Stimulated activated naive B cell treated with anti-CD40 and anti-IgM and Interleukin-4, amounts not matched to agents 10 μg/mL and 1 μg/mL and 100 μg/mL, for 72 hours (primary cell): ENCODE measurements around the gene RBMS3.
A peak's percentile ranks its signal among the peaks of the same experiment; 100 is the strongest.

ENCODE experiments used
- ATAC-seq, 2 donors: fragments of 150-1000 bp; cut with Tn5 transposase; replicated peaks; 2 replicates each; pipeline ENCODE4 v1.10.0; 2021; ENCODE audit warnings: moderate library complexity in 1 of 2
- DNase-seq: peaks from one replicate; pipeline ENCODE4 v3.0.0; 2021
- H3K27ac Mint-ChIP-seq: one replicate; pipeline ENCODE4 v1.8.0; 2022; ENCODE audit warnings: mild to moderate bottlenecking, mixed read lengths
- H3K27me3 Mint-ChIP-seq, 2 donors: one replicate each; pipeline ENCODE4 v1.8.0; 2022; ENCODE audit warnings: mixed read lengths in 2 of 2
- H3K36me3 Mint-ChIP-seq, 2 donors: one replicate each; pipeline ENCODE4 v1.8.0; 2022; ENCODE audit warnings: mixed read lengths in 2 of 2, mild to moderate bottlenecking in 1 of 2
- H3K4me1 Mint-ChIP-seq, 2 donors: one replicate each; pipeline ENCODE4 v1.8.0; 2022; ENCODE audit warnings: mixed read lengths in 2 of 2, mild to moderate bottlenecking in 1 of 2
- H3K4me3 Mint-ChIP-seq, 2 donors: one replicate each; pipeline ENCODE4 v1.8.0; 2022; ENCODE audit warnings: mild to moderate bottlenecking in 2 of 2, mixed read lengths in 2 of 2, moderate library complexity in 1 of 2
- H3K9me3 Mint-ChIP-seq, 2 donors: one replicate each; pipeline ENCODE4 v1.8.0; 2022; ENCODE audit warnings: mixed read lengths in 2 of 2, mild to moderate bottlenecking in 1 of 2

RBMS3 gene

DNA sequence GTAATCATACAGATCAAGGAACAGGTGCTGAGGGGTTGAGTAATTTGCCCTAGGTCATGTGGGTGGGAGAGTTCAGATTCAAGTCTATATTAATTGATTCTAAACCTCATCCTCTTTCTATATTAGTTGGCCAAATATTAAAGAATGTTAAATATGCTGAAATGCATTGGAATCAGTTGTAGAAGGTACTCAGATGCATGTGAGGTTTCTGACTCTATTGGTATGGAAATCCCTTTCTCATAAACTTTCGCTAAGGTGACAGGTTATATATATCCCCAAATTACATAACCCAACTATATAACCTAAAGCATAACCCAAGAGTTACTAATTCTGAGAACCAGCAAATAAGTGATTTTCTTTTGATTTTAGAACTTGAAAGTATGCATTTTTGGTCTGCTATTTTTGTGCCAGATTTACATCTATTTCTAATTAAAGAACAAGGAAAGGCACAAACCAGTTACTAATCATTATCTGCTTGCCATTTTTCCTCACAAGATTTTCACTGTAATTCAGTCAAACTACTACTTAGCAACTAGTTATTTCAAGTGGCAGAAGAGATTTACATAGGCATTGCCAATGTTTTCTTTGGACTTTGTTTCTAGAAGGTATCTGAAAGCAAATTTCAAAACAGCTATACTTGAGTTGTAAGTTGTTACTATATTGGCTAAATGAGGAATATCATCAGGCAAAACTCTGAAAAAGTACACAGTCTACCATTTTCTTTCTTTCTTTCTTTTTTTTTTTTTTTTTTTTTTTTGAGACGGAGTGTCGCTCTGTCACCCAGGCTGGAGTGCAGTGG, 201.3 kb downstream of the RBMS3 start:
- no peaks in the 10 kb centered on the region for H3K4me1 Mint-ChIP-seq
- no peaks in the 10 kb centered on the region for H3K27me3 Mint-ChIP-seq
- H3K36me3 Mint-ChIP-seq, result no peaks in the 10 kb centered on the region
- no peak overlapping the region for H3K27ac Mint-ChIP-seq
- H3K9me3 Mint-ChIP-seq, result no peaks in the 10 kb centered on the region
- peak in 1 of 2 donors; percentile 20 for ATAC-seq
- H3K4me3 Mint-ChIP-seq, result no peak overlapping the region
- no peak for DNase-seq

DNA sequence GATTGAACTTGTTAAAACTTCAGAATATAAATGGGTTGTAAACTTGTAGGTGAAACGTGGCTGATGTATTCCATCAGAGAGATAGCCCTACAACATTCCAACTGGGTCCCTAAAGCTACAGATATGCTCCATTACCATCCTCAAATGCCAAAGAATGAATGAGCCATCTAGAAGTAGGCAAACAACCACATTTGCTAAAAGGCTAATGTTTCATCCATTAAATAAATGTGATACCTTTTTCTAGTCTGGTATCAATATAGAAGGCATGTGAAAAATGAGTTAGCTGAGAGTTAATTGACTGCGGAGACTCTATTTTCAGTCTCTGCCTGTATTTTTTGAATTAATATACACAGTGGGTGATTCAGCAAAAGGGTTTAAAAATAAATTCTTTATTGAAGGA, 203.8 kb downstream of the RBMS3 start:
- no peak for DNase-seq
- Mint-ChIP-seq H3K4me1 (no peaks in the 10 kb centered on the region), H3K36me3 (no peaks in the 10 kb centered on the region), H3K27ac (no peak overlapping the region), H3K4me3 (no peak overlapping the region), H3K27me3 (no peaks in the 10 kb centered on the region), H3K9me3 (peaks cover 0 to 4% of the 10 kb centered on the region in 2 donors)
- ATAC-seq, result no peak

DNA sequence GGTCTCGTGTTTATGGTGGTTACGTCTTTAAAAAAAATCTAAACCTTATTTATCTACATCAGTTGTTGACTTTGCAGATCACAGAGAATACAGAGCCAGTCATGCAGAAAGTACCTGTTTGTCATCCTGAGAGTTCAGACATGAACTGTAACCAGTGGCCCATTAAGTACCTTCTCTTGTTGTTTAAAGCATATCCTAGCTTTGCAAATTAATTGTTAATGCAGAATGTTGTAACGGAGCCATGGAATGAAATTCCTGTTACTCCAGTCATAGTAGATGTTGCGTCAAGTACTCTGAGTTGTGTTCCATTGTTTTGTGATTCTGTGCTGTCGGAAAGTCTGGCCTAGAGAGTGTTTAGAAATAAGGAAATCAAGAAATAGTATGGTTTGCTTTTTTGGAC, 205.2 kb downstream of the RBMS3 start:
- no peak overlapping the region for H3K27ac Mint-ChIP-seq
- no peaks in the 10 kb centered on the region for H3K36me3 Mint-ChIP-seq
- no peak for ATAC-seq
- H3K4me3 Mint-ChIP-seq, result no peak overlapping the region
- H3K9me3 Mint-ChIP-seq, result peaks cover 0 to 7% of the 10 kb centered on the region in 2 donors
- no peaks in the 10 kb centered on the region for H3K27me3 Mint-ChIP-seq
- DNase-seq, result no peak
- H3K4me1 Mint-ChIP-seq, result no peaks in the 10 kb centered on the region

DNA sequence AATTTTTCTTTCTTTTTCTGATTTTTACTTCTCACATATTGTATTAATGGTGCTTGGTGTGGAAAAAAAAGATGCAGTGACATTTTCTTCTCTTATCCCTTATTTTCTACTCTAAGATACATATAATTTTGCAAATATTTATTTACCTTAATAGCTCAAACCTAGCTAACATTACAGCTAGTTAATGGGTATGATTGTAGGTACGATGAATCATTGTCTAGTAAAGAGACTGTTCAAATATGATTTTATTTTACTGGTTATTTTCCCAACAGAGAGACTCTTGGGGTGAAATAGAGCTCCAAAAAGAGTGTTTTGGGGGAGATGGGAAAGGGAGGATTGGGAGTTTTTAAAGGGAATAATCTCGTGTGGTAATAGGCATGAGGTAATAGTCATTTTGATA, 206.0 kb downstream of the RBMS3 start:
- H3K27ac Mint-ChIP-seq, result no peak overlapping the region
- ATAC-seq, result no peak
- H3K4me3 Mint-ChIP-seq, result no peak overlapping the region

DNA sequence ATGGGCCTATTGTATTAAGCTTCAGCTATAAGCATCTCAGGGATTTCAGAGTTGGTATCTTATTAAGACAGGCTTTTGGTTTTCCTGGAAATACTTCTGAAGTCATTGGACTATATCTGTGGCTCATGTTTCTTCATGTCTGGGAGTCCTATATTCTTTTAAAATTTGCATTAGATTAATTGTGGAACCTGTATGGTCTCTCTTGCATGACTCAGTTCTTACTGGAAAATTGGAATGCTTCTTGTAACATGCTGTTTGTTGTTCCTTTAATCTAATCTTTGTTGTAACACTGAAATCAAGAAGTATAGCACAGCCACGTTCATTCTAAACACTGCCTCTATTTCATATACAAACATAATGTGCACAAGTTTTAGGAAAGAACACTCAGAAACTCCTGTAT, 208.1 kb downstream of the RBMS3 start:
- no peak overlapping the region for H3K4me3 Mint-ChIP-seq
- H3K4me1 Mint-ChIP-seq, result no peaks in the 10 kb centered on the region
- H3K27ac Mint-ChIP-seq, result no peak overlapping the region
- DNase-seq (no peak), ATAC-seq (no peak)
- H3K27me3 Mint-ChIP-seq, result no peaks in the 10 kb centered on the region
- H3K36me3 Mint-ChIP-seq, result no peaks in the 10 kb centered on the region
- H3K9me3 Mint-ChIP-seq, result peaks cover 4 to 11% of the 10 kb centered on the region in 2 donors

More for the DNA sequence above, 206.0 kb downstream of the RBMS3 start:
- DNase-seq, result no peak
- Mint-ChIP-seq H3K9me3 (peaks cover 2 to 11% of the 10 kb centered on the region in 2 donors), H3K36me3 (no peaks in the 10 kb centered on the region), H3K27me3 (no peaks in the 10 kb centered on the region), H3K4me1 (no peaks in the 10 kb centered on the region)

DNA sequence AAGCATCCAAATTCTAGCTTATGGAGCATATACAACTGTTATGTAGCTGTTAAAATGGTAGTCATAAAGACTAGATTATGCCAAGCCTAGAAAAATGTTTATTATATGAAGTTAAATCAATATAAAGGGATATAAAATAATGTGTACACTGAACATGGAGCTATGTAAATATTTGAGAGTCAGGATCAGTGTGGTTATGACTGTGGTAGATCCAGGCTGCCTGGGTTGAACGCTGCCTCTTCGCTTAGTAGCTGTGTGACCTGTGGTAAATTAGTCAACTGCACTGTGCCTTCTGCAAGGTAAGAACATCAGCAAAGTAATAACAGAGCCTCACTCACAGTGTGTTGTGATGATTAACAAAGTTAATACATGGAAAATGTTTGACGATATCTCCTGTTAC, 212.2 kb downstream of the RBMS3 start:
- ATAC-seq, result no peak
- Mint-ChIP-seq H3K4me3 (no peak overlapping the region), H3K4me1 (peaks cover 0 to 3% of the 10 kb centered on the region in 2 donors), H3K9me3 (peaks cover 4 to 15% of the 10 kb centered on the region in 2 donors), H3K27me3 (no peaks in the 10 kb centered on the region), H3K27ac (no peak overlapping the region), H3K36me3 (no peaks in the 10 kb centered on the region)
- no peak for DNase-seq

DNA sequence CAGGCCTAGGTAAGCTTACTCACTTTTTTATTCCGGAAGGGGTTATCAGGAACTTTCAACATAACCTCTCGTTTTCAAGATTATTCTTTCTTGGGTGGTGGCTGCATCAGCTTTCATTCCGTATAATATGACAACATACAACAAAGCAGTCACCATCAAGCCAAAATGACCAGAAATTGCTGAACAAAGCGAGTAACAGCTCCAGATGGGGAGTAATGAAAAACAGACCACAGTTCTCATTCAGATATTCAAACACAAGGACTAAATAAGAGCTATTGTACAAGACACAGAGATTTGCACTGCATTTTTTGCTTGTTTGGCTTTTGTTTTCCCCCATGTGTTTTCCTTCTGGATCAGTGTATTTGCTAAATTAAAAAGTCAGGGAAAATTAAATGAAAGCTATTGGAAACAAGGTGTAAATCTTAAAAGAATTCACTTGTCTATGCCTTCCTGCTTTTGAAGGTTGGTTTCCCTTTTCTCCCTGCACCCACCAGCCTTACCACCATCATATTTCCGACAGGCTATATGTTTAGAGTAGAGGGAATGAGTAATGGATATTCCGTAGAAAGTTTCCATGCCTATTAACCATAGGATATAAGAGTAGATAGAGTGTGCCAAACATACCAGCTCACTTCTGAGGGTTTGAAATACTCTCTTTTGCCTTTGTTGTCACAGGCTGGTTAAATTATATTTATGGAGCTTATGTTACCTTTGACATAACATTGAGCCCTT, 213.6 kb downstream of the RBMS3 start:
- H3K36me3 Mint-ChIP-seq, result no peaks in the 10 kb centered on the region
- no peak overlapping the region for H3K4me3 Mint-ChIP-seq
- H3K9me3 Mint-ChIP-seq, result peaks cover 4 to 13% of the 10 kb centered on the region in 2 donors
- H3K4me1 Mint-ChIP-seq, result peaks cover 0 to 3% of the 10 kb centered on the region in 2 donors
- ATAC-seq (no peak), DNase-seq (no peak)
- no peaks in the 10 kb centered on the region for H3K27me3 Mint-ChIP-seq
- no peak overlapping the region for H3K27ac Mint-ChIP-seq

DNA sequence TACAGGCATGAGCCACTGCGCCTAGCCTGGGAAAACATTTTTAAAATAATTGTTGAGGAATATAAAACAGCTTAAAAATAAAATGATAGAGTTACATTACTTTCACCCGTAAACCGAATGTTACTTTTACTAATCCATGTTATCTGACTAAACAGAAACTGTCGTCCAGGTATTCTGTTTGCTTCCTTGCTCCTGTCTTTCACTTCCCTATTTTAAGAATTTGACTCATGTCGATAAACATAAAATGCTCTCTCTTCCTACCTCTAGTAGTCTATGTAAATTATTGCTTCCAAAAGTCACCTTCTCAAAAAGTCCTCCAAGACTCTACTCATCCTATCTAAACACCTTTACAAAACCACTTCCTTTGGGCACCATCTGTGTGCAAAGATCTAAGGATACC, 216.4 kb downstream of the RBMS3 start:
- H3K27ac Mint-ChIP-seq, result no peak overlapping the region
- peaks cover 0 to 3% of the 10 kb centered on the region in 2 donors for H3K4me1 Mint-ChIP-seq
- no peaks in the 10 kb centered on the region for H3K27me3 Mint-ChIP-seq

DNA sequence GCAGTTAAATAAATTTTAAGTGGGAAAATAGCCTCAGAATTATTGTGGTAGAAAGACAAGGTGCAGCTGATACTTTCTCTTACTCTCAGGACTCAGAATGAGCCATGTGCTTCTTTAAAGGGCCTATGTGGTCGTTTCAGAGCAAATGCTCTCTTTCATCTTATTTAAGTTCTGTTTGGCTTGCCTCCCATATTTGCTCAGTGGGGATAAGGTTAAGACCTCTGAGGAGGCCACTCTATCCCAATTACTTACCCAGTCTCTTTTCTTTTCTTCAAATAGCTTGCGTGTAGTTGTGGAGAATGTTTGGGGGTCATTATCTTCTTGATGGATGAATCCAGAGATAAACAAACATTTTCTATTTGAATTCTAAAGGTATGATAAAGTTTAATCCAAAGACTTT, 221.9 kb downstream of the RBMS3 start:
- Mint-ChIP-seq H3K4me3 (no peak overlapping the region), H3K36me3 (no peaks in the 10 kb centered on the region), H3K27ac (no peak overlapping the region), H3K4me1 (no peaks in the 10 kb centered on the region), H3K27me3 (no peaks in the 10 kb centered on the region), H3K9me3 (no peaks in the 10 kb centered on the region)
- DNase-seq (no peak), ATAC-seq (no peak)

More for the DNA sequence above, 216.4 kb downstream of the RBMS3 start:
- no peaks in the 10 kb centered on the region for H3K36me3 Mint-ChIP-seq
- H3K4me3 Mint-ChIP-seq, result no peak overlapping the region
- no peak for DNase-seq
- H3K9me3 Mint-ChIP-seq, result peaks cover 2 to 4% of the 10 kb centered on the region in 2 donors
- ATAC-seq, result no peak

DNA sequence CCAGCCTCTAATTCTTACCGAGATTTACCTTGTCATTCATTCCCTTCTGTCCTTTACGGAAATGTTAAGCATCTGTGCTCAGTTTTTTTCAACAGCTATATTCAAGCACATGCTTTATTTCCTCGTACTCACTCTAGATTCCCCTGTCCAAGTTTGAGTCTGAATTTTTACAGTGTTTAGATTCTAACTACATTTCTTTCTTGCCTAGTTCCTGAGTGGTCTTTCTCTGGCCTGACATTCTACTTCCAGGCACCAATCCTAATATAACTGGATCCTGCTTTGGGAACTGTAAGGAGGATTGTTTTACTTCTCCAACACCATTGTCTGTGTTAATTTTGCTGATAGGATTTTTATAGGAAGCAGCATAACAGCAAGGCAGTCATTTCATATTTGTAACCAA, 222.4 kb downstream of the RBMS3 start:
- Mint-ChIP-seq H3K4me3 (no peak overlapping the region), H3K36me3 (no peaks in the 10 kb centered on the region), H3K27ac (no peak overlapping the region), H3K4me1 (no peaks in the 10 kb centered on the region), H3K9me3 (no peaks in the 10 kb centered on the region), H3K27me3 (no peaks in the 10 kb centered on the region)
- DNase-seq (no peak), ATAC-seq (no peak)

DNA sequence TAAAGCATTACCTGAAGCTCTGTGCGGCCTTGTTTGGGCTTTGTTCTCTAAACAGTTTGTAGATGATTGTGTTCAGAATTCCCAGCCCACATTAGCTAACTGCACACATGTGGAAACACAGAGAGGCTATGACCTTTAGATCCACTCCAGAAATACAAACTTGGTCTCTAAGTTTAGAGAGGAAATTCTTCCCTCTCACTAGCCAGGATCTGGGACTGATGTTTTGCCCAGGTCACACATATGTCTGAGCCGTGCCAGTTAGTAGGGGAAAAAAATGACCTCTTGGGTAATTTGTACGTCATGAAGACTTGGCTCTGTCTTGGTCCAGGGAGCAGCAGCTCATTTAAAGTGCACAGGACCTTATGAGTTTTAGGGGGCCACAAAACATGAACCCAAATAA, 223.1 kb downstream of the RBMS3 start:
- no peaks in the 10 kb centered on the region for H3K4me1 Mint-ChIP-seq
- H3K27me3 Mint-ChIP-seq, result no peaks in the 10 kb centered on the region
- H3K27ac Mint-ChIP-seq, result no peak overlapping the region
- ATAC-seq (no peak), DNase-seq (no peak)
- no peak overlapping the region for H3K4me3 Mint-ChIP-seq
- no peaks in the 10 kb centered on the region for H3K9me3 Mint-ChIP-seq
- no peaks in the 10 kb centered on the region for H3K36me3 Mint-ChIP-seq

DNA sequence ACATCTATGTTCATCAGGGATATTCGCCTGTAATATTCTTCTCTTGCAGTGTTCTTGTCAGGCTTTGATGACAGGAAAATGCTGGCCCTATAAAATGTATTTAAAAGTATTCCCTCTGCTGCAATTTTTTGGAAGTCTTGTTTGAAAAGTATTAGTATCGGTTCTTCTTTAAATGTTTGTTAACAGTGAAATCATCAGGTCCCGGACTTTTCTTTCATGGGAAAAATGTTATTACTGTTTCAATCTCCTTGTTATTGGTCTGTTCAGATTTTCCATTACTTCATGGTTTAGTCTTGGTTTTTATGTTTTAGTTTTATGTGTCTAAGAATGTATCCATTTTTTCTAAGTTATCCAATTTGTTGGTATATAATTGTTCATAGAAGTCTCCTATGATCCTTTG, 225.6 kb downstream of the RBMS3 start:
- Mint-ChIP-seq H3K27me3 (peaks cover 4 to 5% of the 10 kb centered on the region in 2 donors), H3K4me3 (no peak overlapping the region), H3K9me3 (no peaks in the 10 kb centered on the region), H3K27ac (no peak overlapping the region), H3K36me3 (no peaks in the 10 kb centered on the region), H3K4me1 (no peaks in the 10 kb centered on the region)
- no peak for ATAC-seq
- no peak for DNase-seq

DNA sequence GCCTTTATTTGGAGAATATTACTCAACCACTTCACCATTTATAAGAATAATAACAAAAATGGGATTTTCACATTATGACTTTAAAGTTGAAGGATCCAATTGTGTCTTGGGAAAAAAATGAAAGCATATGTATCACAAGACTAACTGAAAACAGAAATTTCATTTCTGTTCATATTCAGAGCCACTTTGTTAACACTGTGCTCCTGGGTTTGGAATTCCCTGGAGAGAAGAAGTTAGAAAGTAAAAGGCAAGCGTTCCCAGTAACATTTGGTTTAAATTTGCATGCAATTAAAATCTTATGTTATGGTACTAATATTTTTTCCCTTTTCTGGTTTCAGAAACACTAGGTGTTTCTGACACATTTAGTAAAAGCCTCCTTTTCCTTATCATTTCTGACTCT, 230.8 kb downstream of the RBMS3 start:
- Mint-ChIP-seq H3K4me3 (no peak overlapping the region), H3K4me1 (peaks cover 15 to 21% of the 10 kb centered on the region in 2 donors), H3K36me3 (no peaks in the 10 kb centered on the region), H3K9me3 (peaks cover 0 to 5% of the 10 kb centered on the region in 2 donors), H3K27me3 (peaks cover 9 to 13% of the 10 kb centered on the region in 2 donors), H3K27ac (no peak overlapping the region)
- no peak for DNase-seq
- no peak for ATAC-seq

DNA sequence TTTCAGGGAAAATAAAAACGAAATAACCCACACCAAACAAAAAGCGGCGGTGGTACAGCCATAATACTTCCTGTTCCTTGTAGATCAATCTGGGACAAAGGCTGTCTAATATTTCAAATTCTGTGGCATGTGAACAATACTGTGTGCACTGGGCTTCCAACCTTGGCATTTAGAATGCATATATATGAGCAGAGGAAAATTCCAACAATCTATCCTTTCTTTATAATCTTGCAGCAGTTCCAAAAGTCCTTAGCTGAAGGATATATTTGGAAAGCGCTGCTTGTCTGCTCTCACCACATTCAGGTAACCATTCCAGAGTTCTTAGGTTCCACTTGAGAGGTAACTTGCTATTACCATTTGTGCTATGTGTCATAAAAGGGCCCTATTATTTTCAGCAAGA, 231.8 kb downstream of the RBMS3 start:
- H3K4me1 Mint-ChIP-seq, result peaks cover 15 to 21% of the 10 kb centered on the region in 2 donors
- DNase-seq, result no peak
- H3K27me3 Mint-ChIP-seq, result peaks cover 9 to 13% of the 10 kb centered on the region in 2 donors
- H3K4me3 Mint-ChIP-seq, result no peak overlapping the region
- no peak overlapping the region for H3K27ac Mint-ChIP-seq
- no peaks in the 10 kb centered on the region for H3K36me3 Mint-ChIP-seq
- ATAC-seq, result no peak
- peaks cover 0 to 5% of the 10 kb centered on the region in 2 donors for H3K9me3 Mint-ChIP-seq

DNA sequence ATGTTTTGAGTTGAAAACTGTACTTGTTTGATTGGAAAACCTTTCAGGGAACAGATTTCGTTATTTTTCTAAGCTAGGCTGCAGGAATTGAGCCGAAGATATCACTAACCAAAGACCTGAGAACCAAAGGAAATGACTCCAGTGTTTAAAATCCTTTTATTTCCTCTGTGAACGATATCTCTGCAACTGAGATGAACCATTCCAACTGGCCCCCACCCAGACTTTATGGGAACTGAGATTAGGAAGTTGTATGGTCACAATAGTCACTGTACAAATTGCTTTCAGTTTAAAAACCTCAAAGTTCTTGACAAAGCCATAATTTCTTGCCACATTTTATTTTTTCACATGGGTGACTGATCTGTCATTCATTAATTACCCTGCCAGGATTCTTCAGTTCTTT, 232.4 kb downstream of the RBMS3 start:
- DNase-seq (no peak), ATAC-seq (peak in 1 of 2 donors; percentile 33)
- no peak overlapping the region for H3K4me3 Mint-ChIP-seq
- H3K4me1 Mint-ChIP-seq, result peaks cover 15 to 21% of the 10 kb centered on the region in 2 donors
- peaks cover 9 to 13% of the 10 kb centered on the region in 2 donors for H3K27me3 Mint-ChIP-seq
- peaks cover 0 to 5% of the 10 kb centered on the region in 2 donors for H3K9me3 Mint-ChIP-seq
- no peak overlapping the region for H3K27ac Mint-ChIP-seq
- no peaks in the 10 kb centered on the region for H3K36me3 Mint-ChIP-seq
